HCT116 (cell line): ENCODE results near the gene SAMD13.

Experiments used
- CEBPB ChIP-seq: IDR thresholded peaks from 2 replicates; pipeline ENCODE4 v1.6.1; 2012; ENCODE audit warnings: low read depth
- JUND ChIP-seq: IDR thresholded peaks from 2 replicates; pipeline ENCODE4 v1.6.1; 2012
- MAX ChIP-seq: IDR thresholded peaks from 2 replicates; pipeline ENCODE4 v1.6.1; 2012
- POLR2AphosphoS5 ChIP-seq: IDR thresholded peaks from 2 replicates; pipeline ENCODE4 v1.6.1; 2011; ENCODE audit warnings: mild to moderate bottlenecking, low read depth, low read length, moderate library complexity
- SIN3A ChIP-seq: IDR thresholded peaks from 2 replicates; pipeline ENCODE4 v1.6.1; 2012; ENCODE audit warnings: low read depth

DNA sequence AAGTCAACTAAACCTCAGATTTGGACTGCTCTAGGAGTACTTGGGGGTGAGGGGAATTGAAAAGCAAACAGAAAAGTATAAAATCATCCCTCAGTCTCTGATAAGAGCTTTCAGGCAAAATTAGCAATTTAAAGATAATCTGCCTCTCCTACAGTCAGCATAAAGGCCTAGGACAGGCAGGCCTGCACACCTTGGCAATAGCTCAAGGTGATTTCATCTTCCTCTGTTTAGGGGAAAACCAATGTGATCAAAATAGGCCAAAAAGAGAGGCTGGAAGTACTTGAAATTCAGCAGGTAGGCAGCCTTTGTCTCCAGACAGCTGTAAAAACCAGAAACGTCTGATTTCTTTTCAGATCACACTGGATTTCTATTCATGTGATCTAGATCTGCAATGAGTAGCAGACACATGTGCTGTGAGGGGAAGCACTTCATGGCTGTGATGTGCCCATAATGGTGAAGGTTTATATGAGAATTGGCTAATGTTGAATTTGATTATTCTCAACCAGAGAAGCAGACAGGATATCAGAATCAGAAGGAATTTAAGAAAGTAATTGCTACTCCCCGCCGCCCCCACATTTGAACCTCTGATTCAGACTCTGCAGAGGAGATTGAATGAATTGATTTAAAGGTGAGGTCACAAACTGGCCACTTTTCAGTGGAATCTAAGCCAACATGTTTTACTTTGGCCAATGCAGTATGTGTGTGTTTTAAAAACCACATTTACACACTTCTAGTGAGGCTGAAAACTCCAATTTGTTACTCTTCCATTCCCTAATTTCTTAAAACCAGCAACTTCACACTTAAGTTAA, 51.0 kb downstream of the SAMD13 start:
- TF ChIP-seq SIN3A: no peak
- TF ChIP-seq POLR2AphosphoS5: no peak
- TF ChIP-seq MAX: no peak
- no peak for TF ChIP-seq JUND
- TF ChIP-seq CEBPB: no peak
